Measurements from ENCODE around the gene DHRS12. TPM values are rescaled to one million over a fixed set of nuclear protein-coding genes. Genes with fewer than 3 reads are reported as not detected.
"Not testable (repeated sequence)": the region's sequence is repeated elsewhere in the genome, so short reads cannot be mapped to it uniquely, and the experiment has no call there.

The DHRS12 gene
- total RNA-seq, 1 experiment from 2014 or later, result 2.6 TPM

- DNase-seq (no peak), ATAC-seq (no peak)
- Histone ChIP-seq H3K4me3 (ENCODE audit: low read length) (no peak overlapping the region), H3K4me2 (ENCODE audit: low read length) (no peak overlapping the region), H3K9ac (ENCODE audit: low read length) (no peak overlapping the region), H3K27ac (ENCODE audit: low read length) (no peak overlapping the region), H3K9me3 (ENCODE audit: low read length) (no peaks in the 10 kb centered on the region), H3K9me2 (replicated peaks; ENCODE audit: low read length) (no peaks in the 10 kb centered on the region), H2AFZ (ENCODE audit: low read length) (no peak overlapping the region), H3K27me3 (ENCODE audit: low read length) (peaks cover 17% of the 10 kb centered on the region; the same call in 1 of the 2 replicates), H3K36me3 (ENCODE audit: low read depth, low read length) (no peaks in the 10 kb centered on the region), H3F3A (ENCODE audit: low read length, unreplicated experiment) (no peaks in the 10 kb centered on the region), H3K4me1 (ENCODE audit: insufficient read depth, low read length) (no peaks in the 10 kb centered on the region), H4K20me1 (ENCODE audit: low read length) (no peaks in the 10 kb centered on the region), H3K79me2 (ENCODE audit: low read length) (no peaks in the 10 kb centered on the region)
- intact Hi-C loops (cut with micrococcal nuclease), result no loop called here
- no TSS peak for BruUV-seq (replicated peaks)
- TF ChIP-seq EZH2phosphoT487 (IDR thresholded peaks at IDR 0.05; ENCODE audit: borderline replicate concordance, low read length), result no peak
- no peak for TF ChIP-seq EZH2 (IDR thresholded peaks at IDR 0.05; ENCODE audit: low read length, unreplicated experiment)
- TF ChIP-seq, protein P1, sequence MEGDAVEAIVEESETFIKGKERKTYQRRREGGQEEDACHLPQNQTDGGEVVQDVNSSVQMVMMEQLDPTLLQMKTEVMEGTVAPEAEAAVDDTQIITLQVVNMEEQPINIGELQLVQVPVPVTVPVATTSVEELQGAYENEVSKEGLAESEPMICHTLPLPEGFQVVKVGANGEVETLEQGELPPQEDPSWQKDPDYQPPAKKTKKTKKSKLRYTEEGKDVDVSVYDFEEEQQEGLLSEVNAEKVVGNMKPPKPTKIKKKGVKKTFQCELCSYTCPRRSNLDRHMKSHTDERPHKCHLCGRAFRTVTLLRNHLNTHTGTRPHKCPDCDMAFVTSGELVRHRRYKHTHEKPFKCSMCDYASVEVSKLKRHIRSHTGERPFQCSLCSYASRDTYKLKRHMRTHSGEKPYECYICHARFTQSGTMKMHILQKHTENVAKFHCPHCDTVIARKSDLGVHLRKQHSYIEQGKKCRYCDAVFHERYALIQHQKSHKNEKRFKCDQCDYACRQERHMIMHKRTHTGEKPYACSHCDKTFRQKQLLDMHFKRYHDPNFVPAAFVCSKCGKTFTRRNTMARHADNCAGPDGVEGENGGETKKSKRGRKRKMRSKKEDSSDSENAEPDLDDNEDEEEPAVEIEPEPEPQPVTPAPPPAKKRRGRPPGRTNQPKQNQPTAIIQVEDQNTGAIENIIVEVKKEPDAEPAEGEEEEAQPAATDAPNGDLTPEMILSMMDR (conservative IDR thresholded peaks at IDR 0.05; ENCODE audit: low read depth, low read length), result no peak
- ChIA-PET CTCF (no interaction called here), POLR2A (ENCODE audit: unreplicated experiment) (no interaction called here)
These were observed 21.8 kb upstream of the DHRS12 start for GRCh38 chr13:51825681-51826254.

GRCh38 chr13:51825165-51825592 is 21.2 kb upstream of the DHRS12 start:
- POLR2A ChIA-PET (ENCODE audit: unreplicated experiment), result no interaction called here
- DNase-seq, result no peak
- H3K27me3 ChIP-seq (ENCODE audit: low read length), result peaks cover 17% of the 10 kb centered on the region; the same call in 1 of the 2 replicates
- H3K4me3 ChIP-seq (ENCODE audit: low read length), result no peak overlapping the region
- H3K9me2 ChIP-seq (replicated peaks; ENCODE audit: low read length), result no peaks in the 10 kb centered on the region
- H3K9me3 ChIP-seq (ENCODE audit: low read length), result no peaks in the 10 kb centered on the region
- CTCF ChIA-PET, result no interaction called here
- H3K4me2 ChIP-seq (ENCODE audit: low read length), result no peak overlapping the region
- ATAC-seq, result no peak
- H3K4me1 ChIP-seq (ENCODE audit: insufficient read depth, low read length), result no peaks in the 10 kb centered on the region
- TF ChIP-seq EZH2 (IDR thresholded peaks at IDR 0.05; ENCODE audit: low read length, unreplicated experiment), result no peak
- TF ChIP-seq, protein P1 (conservative IDR thresholded peaks at IDR 0.05; ENCODE audit: low read depth, low read length), result no peak
- no peak for TF ChIP-seq EZH2phosphoT487 (IDR thresholded peaks at IDR 0.05; ENCODE audit: borderline replicate concordance, low read length)
- no peaks in the 10 kb centered on the region for H3K79me2 ChIP-seq (ENCODE audit: low read length)
- no peaks in the 10 kb centered on the region for H3F3A ChIP-seq (ENCODE audit: low read length, unreplicated experiment)
- no peaks in the 10 kb centered on the region for H4K20me1 ChIP-seq (ENCODE audit: low read length)
- H2AFZ ChIP-seq (ENCODE audit: low read length), result no peak overlapping the region
- intact Hi-C loops (cut with micrococcal nuclease), result no loop called here
- H3K27ac ChIP-seq (ENCODE audit: low read length), result no peak overlapping the region
- BruUV-seq (replicated peaks), result no TSS peak
- no peak overlapping the region for H3K9ac ChIP-seq (ENCODE audit: low read length)
- no peaks in the 10 kb centered on the region for H3K36me3 ChIP-seq (ENCODE audit: low read depth, low read length)

DNA sequence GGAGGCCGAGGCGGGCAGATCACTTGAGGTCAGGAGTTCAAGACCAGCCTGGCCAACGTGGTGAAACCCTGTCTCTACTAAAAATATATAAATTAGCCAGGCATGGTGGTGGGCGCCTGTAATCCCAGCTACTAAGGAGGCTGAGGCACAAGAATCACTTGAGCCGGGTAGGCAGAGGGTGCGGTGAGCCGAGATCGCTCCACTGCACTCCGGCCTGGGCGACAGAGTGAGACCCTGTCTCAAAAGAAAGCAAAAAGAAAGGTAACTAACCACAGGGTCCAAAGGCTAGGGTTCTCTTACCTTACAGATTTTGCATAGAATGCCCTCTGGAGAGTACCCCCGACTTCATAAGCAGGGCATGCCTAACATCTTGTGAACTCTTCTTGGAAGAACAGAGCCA is 20.7 kb upstream of the DHRS12 start:
- H3F3A ChIP-seq (ENCODE audit: low read length, unreplicated experiment); ATAC-seq; H2AFZ ChIP-seq (ENCODE audit: low read length); H3K4me3 ChIP-seq (ENCODE audit: low read length); H3K27ac ChIP-seq (ENCODE audit: low read length); H3K4me1 ChIP-seq (ENCODE audit: insufficient read depth, low read length); DNase-seq; POLR2A ChIA-PET (ENCODE audit: unreplicated experiment); H3K9ac ChIP-seq (ENCODE audit: low read length); BruUV-seq (replicated peaks); H3K4me2 ChIP-seq (ENCODE audit: low read length); H3K36me3 ChIP-seq (ENCODE audit: low read depth, low read length); H3K9me3 ChIP-seq (ENCODE audit: low read length); CTCF ChIA-PET; H4K20me1 ChIP-seq (ENCODE audit: low read length); H3K9me2 ChIP-seq (replicated peaks; ENCODE audit: low read length); intact Hi-C loops (cut with micrococcal nuclease); H3K79me2 ChIP-seq (ENCODE audit: low read length): not testable (repeated sequence)
- H3K27me3 ChIP-seq (ENCODE audit: low read length), result peaks cover 17% of the 10 kb centered on the region; the same call in 1 of the 2 replicates
